PC-9 (cell line): ENCODE data around the gene BPIFB2.

Experiments
- CTCF ChIP-seq: fragments of 200-600 bp; sonication (generic); conservative IDR thresholded peaks from 2 replicates; pipeline ENCODE4 v1.6.1; 2017; ENCODE audit warnings: mixed run types, antibody characterized with exemption, mild to moderate bottlenecking, moderate library complexity
- EZH2 ChIP-seq: fragments of 200-600 bp; sonication (generic); IDR thresholded peaks from 2 replicates; pipeline ENCODE4 v1.8.0; 2017; ENCODE audit warnings: antibody characterized with exemption, low read depth

- TF ChIP-seq CTCF (no peak), EZH2 (no peak)
Observed at GRCh38 chr20:32988008-32988407, 19.5 kb upstream of the BPIFB2 start.
